Stimulated activated CD4-positive, alpha-beta T cell treated with anti-CD3 and anti-CD28 coated beads, Interleukin-2, amount 100 ng/mL, for 48 hours (primary cell): ENCODE data around the gene TOMM20L.
"Not testable (repeated sequence)": the region's sequence is repeated elsewhere in the genome, so short reads cannot be mapped to it uniquely, and the experiment has no call there.

Source experiments
- DNase-seq, 2 donors: peaks; one replicate each; pipeline ENCODE4 v3.0.0-alpha.2; 2020

The TOMM20L gene

DNA sequence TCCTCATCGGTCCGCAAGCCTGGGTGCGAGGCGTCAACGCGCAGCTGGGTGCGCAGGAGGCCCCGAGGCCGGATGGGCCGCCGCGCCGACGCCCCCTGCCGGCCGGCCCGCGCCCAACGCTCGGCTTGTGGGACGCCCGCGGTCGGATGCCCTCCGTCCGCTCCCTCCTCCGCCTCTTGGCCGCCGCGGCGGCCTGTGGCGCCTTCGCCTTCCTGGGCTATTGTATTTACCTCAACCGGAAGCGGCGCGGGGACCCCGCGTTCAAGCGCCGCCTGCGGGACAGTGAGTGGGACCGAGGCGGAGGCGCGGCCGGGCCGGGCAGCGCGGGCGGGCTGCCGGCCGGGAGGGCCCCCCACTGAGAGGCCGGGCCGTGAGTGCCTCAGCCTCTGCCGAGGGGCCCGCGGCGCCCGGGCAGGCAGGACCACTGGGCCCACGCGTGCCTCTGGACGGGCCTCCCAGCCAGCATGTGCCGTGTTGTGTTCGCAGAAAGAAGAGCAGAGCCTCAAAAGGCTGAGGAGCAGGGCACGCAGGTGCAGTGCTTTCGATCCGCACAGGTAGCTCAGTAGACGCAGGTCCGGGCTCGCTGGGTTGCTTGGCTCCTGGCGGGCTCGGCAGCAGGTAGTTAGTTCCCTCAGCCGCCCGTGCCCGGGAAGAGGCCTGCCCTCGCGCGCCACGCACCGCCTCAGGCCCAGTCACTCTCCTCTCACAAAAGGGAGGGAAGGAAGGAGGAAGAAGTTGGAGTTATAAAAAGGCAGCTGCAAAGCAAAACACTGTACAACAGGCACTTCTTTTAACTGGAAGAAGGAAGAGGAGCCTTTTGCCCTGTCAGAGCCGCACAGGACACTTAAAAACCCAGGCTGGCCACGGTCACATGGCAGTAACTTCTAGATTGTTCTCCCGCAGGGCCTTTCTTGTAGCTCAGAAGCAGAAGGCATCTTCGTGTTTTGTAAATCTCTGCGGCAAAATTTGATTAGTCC is at the start of gene TOMM20L:
Gene TOMM20L, plus strand, starts transcription at position 119 of the 977 bp plus-strand sequence. Its CDS starts 28 bp downstream, at position 147.
- DNase-seq: peak; percentile 64 to 76

DNA sequence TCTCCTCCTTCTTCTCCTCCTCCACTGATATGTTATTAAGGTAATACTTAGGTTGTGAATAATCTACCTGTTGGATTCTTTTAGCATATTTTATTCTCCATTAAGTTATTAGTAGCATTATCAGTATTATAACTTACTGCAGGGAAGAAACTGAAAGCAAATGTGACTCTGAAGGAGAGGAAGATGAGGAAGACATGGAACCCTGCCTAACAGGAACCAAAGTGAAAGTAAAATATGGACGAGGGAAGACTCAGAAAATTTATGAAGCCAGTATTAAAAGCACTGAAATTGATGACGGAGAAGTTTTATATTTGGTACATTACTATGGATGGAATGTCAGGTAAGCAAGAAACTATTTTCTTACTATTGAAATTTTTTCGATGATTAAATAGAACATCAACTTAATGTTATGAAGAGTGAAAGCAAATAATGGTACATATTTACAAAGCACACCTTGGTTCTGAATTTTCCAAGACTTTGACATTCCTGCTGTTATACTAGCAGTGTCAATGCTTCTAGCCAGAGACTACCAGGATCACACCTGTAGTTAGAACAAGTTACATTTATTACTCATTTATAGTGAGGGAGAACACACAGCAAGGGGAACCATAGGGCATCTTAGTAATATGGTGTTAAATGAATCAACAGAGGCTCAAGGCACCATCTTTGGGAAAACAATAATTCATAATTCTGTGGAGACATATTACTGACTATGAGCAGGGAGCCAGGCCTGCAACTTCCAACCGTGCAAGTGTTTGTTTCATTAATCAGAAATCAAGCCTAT is 42.0 kb upstream of the TOMM20L start:
- DNase-seq: no peak

DNA sequence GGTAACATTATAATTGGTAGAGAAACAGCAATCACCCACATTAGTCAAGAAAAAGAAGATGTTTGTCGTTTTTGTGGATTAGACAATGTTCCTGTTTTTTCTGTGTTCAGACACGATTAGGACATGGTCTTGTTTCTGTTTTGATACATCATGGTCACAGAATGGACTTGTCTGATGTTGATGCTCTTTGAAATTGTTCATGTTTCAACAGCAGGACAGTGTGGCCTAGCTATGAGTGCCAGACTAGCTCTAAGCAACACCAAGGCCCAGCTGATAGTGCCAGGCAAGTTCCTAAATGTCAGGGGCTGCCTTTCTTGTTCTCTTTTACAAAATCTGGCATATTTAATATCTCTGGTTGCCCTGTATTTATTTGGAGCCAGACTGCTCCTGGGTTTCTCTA is 40.9 kb upstream of the TOMM20L start:
- DNase-seq: no peak

DNA sequence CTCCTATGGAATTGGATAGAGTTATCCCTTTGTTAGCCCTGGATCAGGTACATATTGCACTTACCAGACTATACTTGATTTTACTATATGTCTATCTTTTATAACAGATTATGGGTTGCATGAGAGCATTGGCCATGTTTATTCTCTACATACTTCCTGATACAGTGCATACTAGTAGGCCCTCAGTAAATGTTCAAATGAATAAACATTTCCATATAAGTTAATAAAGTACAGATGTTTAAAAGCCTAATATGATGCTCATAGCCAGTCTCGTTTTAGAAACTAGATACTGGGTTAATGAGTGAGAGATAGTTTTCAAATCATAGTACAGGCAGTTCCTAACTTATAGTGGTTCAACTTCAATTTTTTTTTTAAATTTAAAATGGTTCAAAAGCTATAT is 39.5 kb upstream of the TOMM20L start:
- no peak for DNase-seq

DNA sequence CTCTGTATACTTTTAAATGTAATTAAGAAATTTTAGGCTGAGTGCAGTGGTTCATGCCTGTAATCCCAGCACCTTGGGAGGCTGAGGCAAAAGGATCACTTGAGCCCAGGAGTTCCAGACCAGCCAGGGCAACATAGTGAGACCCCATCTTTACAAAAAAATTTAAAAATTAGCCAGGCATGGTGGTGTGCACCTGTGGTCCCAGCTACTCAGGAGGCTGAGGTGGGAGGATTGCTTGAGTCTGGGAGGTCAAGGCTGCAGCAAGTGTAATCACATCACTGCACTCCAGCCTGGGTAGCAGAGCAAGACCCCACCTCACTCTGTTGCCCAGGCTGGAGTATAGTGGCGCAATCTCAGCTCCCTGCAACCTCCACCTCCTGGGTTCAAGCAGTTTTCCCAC is 33.5 kb upstream of the TOMM20L start:
- DNase-seq: not testable (repeated sequence)

DNA sequence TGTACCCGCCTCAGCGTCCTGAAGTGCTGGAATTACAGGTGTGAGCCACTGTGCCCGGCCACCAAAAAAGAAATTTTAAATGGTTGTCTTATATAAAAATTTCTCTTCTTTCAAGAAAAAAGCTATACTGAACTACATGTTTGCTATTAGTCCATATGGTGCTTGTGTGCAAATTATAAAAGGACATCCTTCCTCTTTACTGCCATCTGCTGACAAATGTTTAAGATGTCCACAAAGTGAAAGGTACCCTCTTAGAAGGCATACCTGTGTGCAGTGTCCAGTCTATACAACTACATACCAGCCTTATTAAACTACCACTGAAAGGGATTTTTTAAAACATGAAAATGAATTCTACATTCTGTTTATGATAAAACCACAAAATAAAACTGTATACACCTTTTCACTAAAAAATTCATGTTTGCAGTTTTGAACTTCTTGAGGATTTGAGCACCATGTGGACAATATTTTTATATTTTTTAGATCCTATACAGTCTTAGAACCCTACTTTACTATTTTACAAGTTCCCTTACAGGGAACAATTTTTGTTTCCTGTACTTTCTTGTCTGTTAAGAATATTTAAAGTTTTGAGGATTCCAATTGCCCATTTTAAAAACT is 32.8 kb upstream of the TOMM20L start:
- no peak for DNase-seq

DNA sequence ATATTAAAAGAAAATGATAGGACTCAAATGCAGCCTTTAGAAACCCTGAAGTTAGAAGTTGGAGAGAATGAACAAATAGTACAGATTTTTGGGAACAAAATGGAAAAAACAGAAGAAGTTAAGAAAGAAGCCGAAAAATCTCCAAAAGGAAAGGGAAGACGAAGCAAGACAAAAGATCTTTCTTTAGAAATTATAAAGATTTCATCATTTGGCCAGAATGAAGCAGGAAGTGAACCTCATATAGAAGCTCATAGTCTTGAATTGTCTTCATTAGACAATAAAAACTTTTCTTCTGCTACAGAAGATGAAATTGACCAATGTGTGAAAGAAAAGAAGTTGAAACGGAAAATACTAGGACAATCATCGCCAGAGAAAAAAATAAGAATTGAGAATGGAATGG is 31.4 kb upstream of the TOMM20L start:
- DNase-seq: no peak

DNA sequence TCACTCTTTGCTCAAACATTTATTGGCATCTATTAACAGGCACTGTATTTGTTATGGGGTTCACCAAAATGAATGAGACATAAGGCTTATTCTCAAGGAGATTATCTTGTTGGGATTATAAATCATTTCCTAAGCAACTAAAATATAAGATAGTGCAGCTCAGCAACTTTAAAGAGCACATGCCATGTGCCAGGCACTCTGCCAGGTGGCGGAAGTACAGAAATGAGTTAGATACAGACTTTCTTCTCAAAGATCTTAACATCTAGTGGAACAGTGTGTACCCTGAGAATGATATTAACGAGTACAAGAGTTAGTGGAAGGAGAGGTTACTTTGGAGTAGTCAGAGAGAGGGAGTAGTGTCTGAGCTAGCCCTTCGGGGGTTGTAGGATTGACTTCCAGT is 28.4 kb upstream of the TOMM20L start:
- no peak for DNase-seq

DNA sequence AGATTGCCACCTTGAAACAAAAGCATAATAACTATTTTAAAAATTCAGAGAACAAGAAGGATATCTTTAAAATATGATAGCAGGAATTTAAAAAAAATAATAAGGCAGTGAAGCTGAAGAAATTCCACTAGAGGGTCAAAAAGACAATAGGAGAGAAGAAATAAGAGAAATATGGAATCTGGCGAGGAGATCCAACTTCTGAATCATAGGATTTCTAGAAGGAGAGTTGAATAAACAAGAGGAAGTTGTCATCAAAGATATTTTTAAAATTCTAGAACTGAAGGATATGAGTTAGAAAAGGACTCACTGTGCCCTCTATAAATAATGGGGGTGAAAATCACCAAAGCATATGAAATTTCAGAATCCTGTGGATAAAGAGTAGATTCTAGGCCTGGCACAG is 26.8 kb upstream of the TOMM20L start:
- no peak for DNase-seq

DNA sequence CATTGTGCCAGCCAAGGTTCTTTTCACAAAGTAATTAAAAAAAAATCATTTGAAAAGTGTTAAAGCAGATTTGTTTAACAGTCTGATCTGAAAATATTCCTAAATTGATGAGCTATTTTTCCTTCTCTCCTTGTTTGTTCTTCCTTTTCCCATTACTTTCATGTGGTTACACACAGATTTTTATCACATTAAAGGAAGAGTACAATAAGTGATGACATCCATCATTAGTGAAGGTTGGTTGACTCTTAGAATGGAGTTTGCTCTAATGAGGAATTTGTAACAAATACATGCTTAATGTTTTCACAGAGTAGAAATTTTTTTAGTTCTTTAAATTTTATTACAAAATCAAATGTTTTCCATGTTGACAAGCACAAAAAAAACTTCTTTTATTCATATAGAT is 18.9 kb upstream of the TOMM20L start:
- DNase-seq: no peak

DNA sequence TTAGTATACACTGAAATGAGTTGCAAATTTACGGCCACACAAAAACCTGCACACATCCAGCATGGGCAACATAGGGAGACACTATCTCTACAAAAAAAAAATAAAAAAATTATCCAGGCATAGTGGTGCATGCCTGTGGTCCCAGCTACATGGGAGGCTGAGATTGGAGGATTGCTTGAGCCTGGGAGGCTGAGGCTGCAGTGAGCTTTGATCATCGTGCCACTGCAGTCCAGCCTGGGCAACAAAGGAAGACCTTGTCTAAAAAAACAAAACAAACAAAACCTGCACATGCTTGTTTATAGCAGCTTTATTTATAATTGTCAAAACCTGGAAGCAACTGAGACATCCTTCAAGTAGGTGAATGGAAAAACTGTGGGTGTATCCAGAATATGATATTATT is 4.9 kb upstream of the TOMM20L start:
- DNase-seq: no peak

DNA sequence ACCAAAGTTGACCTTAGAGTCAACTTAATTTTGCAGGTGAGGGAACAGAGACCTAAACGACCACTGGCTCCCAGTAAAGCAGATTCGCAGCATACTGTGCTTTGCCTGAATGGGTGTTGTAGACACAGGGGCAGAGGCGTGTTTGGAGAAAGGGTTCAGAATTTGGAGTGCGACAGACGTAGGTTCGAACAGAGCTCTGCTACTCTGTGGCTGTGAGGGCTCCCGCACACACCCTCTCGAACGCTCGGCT is 243 bp upstream of the TOMM20L start:
- no peak for DNase-seq

DNA sequence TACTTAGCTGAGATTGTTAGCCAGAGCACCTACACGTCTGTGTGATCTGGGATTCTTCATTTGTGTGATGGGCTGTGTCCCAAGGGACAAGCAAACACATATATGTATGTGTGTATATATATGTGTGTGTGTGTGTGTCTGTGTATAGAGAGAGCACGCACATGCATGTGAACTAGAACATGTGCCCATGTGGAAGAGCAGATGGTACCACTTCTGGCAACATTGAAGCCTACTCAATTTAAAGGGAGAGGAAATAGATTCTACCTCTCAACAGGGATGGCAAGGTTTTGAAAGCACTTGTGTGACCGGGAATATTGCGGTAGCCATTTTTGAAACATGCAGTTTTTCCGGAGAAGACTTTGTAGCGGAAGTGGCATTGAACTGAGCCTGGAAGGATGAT is 1.4 kb downstream of the TOMM20L start:
- no peak for DNase-seq

DNA sequence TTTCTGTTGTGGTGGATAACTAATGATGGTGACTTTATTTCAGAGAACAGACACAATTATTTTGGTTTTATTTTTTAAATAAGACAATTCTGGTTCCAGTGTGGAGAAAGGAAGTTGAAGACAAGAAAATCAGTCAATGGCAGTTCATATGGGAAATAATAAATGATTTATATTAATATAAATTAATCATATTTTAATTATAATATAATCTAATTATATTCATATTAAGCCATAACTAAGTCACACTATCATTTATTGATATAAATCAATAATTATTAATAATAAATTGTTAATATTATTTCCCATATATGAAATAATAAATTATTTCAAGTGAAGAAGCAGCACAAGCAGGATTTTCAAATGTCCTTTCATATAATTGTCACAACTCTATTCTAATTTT is 2.8 kb downstream of the TOMM20L start:
- DNase-seq: no peak

DNA sequence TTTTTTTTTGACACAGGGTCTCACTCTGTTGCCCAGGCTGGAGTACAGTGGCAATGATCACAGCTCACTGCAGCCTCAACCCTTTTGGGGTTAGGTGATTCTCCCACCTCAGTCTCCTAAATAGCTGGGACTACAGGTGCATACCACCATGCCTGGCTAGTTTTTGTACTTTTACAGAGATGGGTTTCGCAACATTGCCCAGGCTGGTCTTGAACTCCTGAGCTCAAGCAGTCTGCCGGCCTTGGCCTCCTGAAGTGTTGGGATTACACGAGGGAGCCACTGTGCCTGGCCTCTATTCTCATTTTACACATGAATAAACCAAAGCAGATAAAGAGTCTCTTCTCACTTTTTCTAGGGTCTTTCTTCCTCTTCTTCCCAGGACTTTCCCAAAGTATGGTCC is 3.2 kb downstream of the TOMM20L start:
- no peak for DNase-seq

DNA sequence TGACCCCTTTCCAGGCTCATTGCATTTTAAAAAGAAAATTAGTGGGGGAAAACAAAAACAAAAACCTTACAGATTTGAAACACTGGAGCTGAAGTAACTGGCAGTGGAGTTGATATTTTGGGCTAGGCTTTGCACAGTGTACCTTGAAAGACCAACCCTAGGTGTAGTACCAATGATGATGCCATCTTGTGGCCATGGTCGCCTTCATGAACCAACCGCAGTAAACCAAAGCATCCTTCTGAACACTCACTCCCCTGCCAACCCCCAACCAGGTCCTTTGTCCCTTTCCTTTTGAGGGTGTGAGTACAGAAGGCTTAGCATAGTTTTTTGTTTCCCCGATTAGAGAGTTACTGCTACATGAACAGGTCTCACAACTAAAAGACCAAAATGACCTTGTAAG is 5.9 kb downstream of the TOMM20L start:
- DNase-seq: no peak

DNA sequence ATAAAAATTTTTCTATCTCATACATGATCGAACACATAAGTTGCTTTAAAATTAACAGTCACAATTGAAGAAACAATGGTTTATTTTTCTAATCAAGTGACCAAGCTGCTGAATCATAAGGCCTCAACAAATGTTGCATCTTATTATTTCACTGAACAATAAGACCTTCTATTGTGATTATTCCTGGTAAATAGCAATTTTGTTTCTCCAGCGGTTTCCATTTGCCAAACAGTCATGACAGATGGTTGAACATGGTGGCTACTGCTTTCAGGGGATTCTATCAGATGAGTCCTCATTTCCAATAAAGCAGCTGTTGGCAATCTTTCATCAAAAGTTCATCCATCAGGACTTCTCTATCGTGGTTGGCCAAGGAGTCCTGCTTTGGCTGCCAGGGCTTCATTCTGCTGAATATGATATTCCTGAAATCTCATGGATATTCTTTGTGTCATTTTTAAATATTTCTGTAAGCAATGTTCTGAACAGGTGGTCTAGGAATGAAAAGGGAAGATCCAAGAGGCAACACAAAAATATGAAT is 13.0 kb downstream of the TOMM20L start:
- no peak for DNase-seq

DNA sequence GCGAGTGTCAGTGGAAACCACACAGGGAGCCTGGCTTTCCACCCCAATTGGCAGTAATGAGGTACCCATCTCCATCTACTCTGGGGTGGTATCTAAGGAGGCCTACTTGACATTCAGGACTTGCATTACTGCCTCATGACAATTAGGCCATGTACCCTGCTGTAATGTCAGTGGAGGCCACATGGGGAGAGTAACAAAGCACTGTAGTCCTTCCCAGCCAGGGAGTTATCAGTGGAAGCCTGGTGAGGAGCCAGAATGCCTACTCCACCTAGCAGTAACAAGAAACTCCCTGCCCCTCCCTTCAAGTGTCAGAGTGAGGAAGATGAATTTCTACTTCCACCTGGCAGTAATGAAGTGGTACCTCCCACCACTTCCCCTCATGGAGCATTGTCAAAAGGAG is 19.1 kb downstream of the TOMM20L start:
- DNase-seq: no peak

DNA sequence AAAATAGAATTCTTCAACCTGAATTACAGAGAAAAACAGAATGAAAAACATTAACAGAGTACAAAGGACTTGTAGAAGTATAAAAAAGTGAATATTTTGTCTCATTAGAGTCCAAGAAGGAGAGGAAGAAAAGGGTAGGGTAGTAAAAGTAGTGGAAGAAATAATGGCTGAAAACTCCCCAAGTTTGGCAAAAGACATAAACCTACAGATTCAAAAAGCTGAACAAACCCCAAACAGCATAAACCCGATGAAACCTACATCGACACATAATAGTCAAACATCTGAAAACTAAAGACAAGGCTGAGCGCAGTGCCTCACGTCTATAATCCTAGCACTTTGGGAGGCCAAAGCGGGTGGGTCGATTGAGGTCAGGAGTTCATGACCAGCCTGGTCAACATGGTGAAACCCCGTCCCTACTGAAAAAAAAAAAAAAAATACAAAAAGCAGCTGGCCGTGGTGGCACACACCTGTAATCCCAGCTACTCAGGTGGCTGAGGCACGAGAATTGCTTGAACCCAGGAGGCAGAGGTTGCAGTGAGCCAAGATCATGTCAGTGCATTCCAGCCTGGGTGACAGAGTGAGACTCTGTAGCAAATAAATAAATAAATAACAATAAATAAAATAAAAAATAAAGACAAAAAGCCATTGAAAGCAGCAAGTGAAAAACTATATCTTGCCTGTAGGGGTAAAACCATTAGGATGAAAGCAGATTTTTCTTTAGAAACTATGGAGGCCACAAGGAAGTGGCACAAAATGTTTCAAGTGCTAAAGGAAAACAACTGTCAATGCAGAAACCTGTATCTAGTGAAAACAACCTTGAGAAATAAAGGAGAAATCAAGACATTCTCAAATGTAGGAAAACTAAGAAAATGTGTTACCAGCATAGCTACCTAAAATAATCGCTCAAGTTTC is 20.2 kb downstream of the TOMM20L start:
- DNase-seq: no peak

DNA sequence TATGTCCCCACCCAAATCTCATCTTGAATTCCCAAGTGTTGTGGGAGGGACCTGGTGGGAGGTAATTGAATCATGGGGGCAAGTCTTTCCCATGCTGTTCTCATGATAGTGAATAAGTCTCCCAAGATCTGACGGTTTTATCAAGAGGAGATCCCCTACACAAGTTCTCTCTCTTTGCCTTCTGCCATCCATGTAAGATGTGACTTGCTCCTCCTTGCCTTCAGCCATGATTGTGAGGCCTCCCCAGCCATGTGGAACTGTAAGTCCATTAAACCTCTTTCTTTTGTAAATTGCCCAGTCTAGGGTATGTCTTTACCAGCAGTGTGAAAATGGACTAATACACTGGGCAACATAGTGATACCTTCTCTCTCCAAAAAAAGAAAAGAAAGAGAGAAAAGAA is 21.2 kb downstream of the TOMM20L start:
- DNase-seq: not testable (repeated sequence)

DNA sequence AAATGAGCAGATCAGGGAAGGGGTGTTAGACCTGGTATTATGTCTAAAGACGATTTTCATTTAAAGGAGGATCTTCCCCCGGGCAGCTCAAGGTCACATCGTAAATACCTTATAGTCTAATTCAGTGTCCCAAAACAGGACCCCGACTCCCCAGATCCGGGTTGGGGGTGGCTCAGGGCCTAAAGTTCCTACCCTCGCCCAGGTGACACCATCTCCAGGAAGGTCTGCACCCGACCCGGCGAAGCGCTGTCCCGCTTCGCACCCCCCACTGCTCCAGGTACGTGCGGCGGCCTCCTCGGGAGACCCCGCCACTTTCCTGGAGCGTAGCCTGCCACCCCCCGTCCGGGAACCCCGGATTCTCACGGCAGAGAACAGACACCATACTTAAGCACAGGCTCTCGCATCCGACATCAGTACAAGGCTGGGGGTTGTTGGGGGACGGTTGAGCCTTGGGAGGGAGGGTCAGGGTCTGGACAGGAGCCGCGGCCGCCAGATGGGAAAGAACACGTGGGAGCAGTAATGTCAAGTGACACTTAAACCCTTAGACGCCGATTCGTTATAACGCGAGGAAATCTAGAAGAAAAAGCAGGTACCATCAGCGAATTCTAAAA is 31.0 kb downstream of the TOMM20L start:
- peak; percentile 30 to 33 for DNase-seq
